HG02798 (cell line): Measurements from ENCODE around the gene MYH15.
"Not testable (repeated sequence)": the region's sequence is repeated elsewhere in the genome, so short reads cannot be mapped to it uniquely, and the experiment has no call there.

Experiments
- ATAC-seq: cut with Tn5 transposase; IDR thresholded peaks from one replicate; pipeline ENCODE4 v1.9.1; 2021; ENCODE audit warnings: mild to moderate bottlenecking; ENCODE audit not compliant: unreplicated experiment, poor library complexity

MYH15 gene

GRCh38 chr3:108393128-108393900 lies 117.1 kb downstream of the MYH15 start:
- no peak for ATAC-seq

- ATAC-seq = no peak
Observed at GRCh38 chr3:108391917-108392593, 118.3 kb downstream of the MYH15 start.

GRCh38 chr3:108389372-108389771 lies 121.0 kb downstream of the MYH15 start:
- no peak for ATAC-seq

GRCh38 chr3:108388136-108389132 lies 122.0 kb downstream of the MYH15 start:
- peak; percentile 68 for ATAC-seq

GRCh38 chr3:108387063-108387462 lies 123.3 kb downstream of the MYH15 start:
- no peak for ATAC-seq

- ATAC-seq = no peak
Observed at GRCh38 chr3:108383306-108383705, 127.1 kb downstream of the MYH15 start.

- ATAC-seq = no peak
Observed at GRCh38 chr3:108381529-108382140, 128.8 kb downstream of the MYH15 start.

GRCh38 chr3:108380128-108380795 lies 130.1 kb downstream of the MYH15 start:
- no peak for ATAC-seq

- ATAC-seq = not testable (repeated sequence)
Observed at GRCh38 chr3:108378952-108379342, 131.4 kb downstream of the MYH15 start.

GRCh38 chr3:108378153-108378951 lies 132.0 kb downstream of the MYH15 start:
- ATAC-seq = no peak

GRCh38 chr3:108377384-108377783 lies 133.0 kb downstream of the MYH15 start:
- no peak for ATAC-seq

- ATAC-seq = no peak
Observed at GRCh38 chr3:108376026-108376425, 134.4 kb downstream of the MYH15 start.

- ATAC-seq = no peak
Observed at GRCh38 chr3:108359011-108359410, 151.4 kb downstream of the MYH15 start.

- ATAC-seq = no peak
Observed at GRCh38 chr3:108357042-108357441, 153.4 kb downstream of the MYH15 start.

GRCh38 chr3:108354562-108354961 lies 155.8 kb downstream of the MYH15 start:
- no peak for ATAC-seq

- no peak for ATAC-seq
Observed at GRCh38 chr3:108352176-108352575, 158.2 kb downstream of the MYH15 start.

- ATAC-seq = no peak
Observed at GRCh38 chr3:108346301-108347227, 163.8 kb downstream of the MYH15 start.
